Erythroblast (primary cell): ENCODE measurements around the gene NXF1.
"Not testable (repeated sequence)": the region's sequence is repeated elsewhere in the genome, so short reads cannot be mapped to it uniquely, and the experiment has no call there.

Source experiments
- DNase-seq, 2 experiments: peaks; one replicate each; lab custom pipeline; 2025; lab: John Stamatoyannopoulos, UW
- GATA1 ChIP-seq: IDR thresholded peaks from 2 replicates; pipeline ENCODE4 v1.6.1; 2011; ENCODE audit warnings: low read depth, mild to moderate bottlenecking, control low read depth, low read length, moderate library complexity
- POLR2A ChIP-seq: IDR thresholded peaks from 2 replicates; pipeline ENCODE4 v1.6.1; 2011; ENCODE audit warnings: mild to moderate bottlenecking, low read length

Gene NXF1

GRCh38 chr11:62753736-62754603, 51.3 kb downstream of the NXF1 start, which contains the start of gene ZBTB3:
Gene ZBTB3 (minus strand): TSS chr11:62754160. CDS start chr11:62753664, 496 bp downstream.
- DNase-seq, result peak; percentile 100
- TF ChIP-seq GATA1 (no peak), POLR2A (peak; percentile 99)

GRCh38 chr11:62752994-62753735, 52.1 kb downstream of the NXF1 start:
- DNase-seq, result no peak
- TF ChIP-seq GATA1 (no peak), POLR2A (no peak)

- DNase-seq, result no peak
- TF ChIP-seq GATA1, result no peak
- no peak for TF ChIP-seq POLR2A
Observed at GRCh38 chr11:62752177-62752785, 53.0 kb downstream of the NXF1 start.

- DNase-seq, result not testable (repeated sequence)
Observed at GRCh38 chr11:62749931-62750330, 55.3 kb downstream of the NXF1 start.

- TF ChIP-seq GATA1 (no peak), POLR2A (no peak)
- DNase-seq, result no peak
Observed at GRCh38 chr11:62747475-62748160, 57.6 kb downstream of the NXF1 start.
